ENCODE measurements around the gene NCDN. TPM values are rescaled to one million over a fixed set of nuclear protein-coding genes. Genes with fewer than 3 reads are reported as not detected.
"Not testable (repeated sequence)": the region's sequence is repeated elsewhere in the genome, so short reads cannot be mapped to it uniquely, and the experiment has no call there.

The NCDN gene
- polyA plus RNA-seq, 4 donors: 14.1 to 23.2 (median 17.6) TPM

- DNase-seq (ENCODE audit: low read depth in 4 of 4, low spot score in 3 of 4): no peak
Measured at GRCh38 chr1:35568975-35569395, 11.4 kb downstream of the NCDN start.

DNA sequence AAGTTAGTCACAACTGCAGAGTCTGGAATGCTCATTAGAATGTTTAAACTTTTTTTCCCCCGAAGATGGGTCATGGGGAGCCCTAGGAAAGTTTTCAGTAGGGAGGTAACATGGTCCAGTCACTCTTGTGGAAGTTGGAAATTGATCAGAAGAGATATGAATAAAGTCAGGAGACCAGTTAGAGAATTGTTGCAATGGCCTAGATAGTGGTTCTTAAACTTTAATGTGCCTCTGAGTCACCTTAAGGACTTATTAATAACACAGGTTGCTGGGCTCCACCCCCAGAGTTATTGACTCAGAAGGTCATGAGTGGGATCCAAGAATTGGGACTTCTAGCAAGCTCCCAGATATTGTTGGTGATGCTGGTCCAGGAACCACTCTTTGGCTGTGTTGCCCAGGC is 12.3 kb downstream of the NCDN start:
- no peak for DNase-seq (ENCODE audit: low read depth in 4 of 4, low spot score in 3 of 4)

DNA sequence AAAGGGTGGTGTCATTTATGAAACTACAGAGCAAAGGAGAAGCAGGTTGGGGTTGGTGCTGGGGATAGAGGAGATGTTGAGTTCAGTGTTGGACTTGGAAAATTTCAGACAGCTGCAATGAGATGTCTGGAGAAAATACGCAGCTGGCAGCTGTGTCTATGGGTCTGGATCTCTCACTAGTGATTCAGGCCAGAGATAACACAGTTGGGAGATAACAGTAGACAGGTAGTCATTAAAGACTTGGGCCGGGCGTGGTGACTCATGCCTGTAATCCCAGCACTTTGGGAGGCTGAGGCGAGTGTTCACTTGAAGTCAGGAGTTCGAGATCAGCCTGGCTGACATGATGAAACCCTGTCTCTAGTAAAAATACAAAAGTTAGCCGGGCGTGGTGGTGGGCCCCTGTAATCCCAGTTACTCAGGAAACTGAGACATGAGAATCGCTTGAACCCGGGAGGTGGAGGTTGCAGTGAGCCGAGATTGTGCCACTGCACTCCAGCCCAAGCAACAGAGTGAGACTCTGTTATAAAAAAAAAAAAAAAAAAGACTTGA is 13.1 kb downstream of the NCDN start:
- DNase-seq (ENCODE audit: low read depth in 4 of 4, low spot score in 3 of 4): no peak

DNA sequence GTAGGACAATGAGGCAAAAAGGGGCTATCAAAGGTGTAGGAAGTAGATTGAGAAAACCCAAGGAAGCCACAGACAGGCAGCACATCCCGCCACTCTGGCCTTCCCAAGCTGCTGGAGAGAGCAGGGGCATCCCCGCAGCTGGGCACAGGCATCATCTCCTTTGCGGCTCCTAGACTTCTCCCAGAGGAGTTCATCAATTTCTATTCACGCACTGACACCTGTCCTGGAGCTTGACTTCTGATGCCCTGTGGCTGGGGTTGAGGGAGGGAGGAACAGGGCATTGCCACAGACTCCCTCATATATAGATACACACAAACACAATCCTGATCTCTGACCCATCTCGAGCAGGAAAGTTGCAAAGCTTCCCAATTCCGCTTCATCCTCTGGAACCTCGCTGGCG is 13.7 kb downstream of the NCDN start:
- no peak for DNase-seq (ENCODE audit: low read depth in 4 of 4, low spot score in 3 of 4)

DNA sequence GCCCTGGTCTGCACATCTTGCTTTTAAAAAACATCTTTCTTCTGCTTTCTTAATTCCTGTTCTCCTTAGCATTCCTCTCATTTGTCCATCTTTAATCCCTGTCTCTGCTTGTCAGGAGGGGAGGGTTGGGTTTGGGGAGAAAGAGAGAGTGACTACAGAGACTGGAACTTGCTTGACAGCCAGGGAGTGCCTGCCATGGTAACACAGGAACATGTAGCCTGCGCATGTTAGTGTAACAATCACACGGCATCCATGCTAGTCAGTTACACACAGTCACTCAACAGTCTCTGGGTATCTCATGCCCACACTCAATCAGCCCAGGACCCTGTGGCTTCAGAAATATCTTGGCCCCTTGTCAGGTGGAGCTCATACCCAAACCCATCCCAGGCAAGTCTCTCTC is 14.7 kb downstream of the NCDN start:
- no peak for DNase-seq (ENCODE audit: low read depth in 4 of 4, low spot score in 3 of 4)

DNA sequence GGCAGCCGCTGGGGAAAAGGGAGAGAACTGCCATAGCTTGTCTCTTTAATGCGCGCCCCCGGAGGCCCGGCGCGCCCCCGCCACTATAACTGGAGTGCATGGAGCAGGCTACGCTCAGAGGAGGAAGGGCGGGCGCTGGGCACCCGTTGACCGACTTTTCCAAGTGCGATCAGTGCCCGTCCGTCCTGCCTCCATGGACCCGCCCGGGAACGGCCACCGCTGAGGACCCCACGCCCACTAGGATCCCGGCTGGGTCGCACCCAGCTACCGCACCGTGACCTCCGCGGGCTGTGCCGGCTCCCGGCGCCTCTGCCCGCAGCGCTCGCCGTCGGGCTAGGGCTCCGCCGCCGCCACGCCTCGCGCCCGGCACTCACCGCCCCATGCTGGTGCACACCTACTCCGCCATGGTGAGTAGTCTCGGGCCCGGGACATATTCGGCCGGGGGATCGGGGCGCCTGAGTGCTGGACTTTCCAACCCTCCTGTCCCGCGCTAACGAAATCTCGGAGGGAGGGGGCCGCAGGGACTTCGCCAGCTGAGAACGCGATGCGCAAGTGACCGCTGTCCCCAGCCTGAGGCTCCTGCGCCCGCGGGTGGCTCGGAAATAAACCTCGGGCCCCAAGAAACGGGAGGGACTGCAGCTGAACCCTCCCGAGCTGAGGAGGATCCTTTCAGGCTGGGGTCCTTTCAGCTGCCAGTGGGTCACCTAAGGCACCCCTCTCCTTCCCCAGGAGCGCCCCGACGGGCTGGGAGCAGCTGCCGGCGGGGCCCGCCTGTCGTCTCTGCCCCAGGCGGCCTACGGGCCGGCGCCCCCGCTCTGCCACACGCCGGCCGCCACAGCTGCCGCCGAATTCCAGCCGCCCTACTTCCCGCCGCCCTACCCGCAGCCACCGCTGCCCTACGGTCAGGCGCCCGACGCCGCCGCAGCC is 15.9 kb downstream of the NCDN start, which contains the start of gene TFAP2E:
TSS of gene TFAP2E (plus strand) at position 117 of the 927 bp plus-strand sequence. CDS start at position 381, 264 bp downstream.
- no peak for DNase-seq (ENCODE audit: low read depth in 4 of 4, low spot score in 3 of 4)

DNA sequence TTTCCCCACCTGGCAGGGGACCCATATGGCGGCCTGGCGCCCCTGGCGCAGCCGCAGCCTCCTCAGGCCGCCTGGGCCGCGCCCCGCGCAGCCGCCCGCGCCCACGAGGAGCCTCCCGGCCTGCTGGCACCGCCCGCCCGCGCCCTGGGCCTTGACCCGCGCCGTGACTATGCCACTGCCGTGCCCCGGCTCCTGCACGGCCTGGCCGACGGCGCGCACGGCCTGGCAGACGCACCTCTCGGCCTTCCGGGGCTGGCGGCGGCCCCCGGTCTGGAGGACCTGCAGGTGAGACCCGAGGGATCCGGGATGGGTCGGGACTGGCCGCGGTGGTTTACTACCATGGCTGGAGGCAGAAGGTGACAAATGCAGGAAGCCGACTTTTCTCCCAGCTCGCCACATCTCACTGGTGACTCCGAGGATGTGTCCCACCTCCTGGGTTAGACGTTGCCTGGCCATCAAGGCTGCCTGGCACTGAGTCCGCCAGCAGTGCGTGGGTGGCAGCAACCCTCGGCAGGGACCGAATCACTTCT is 16.6 kb downstream of the NCDN start:
- DNase-seq (ENCODE audit: low read depth in 4 of 4, low spot score in 3 of 4): no peak

DNA sequence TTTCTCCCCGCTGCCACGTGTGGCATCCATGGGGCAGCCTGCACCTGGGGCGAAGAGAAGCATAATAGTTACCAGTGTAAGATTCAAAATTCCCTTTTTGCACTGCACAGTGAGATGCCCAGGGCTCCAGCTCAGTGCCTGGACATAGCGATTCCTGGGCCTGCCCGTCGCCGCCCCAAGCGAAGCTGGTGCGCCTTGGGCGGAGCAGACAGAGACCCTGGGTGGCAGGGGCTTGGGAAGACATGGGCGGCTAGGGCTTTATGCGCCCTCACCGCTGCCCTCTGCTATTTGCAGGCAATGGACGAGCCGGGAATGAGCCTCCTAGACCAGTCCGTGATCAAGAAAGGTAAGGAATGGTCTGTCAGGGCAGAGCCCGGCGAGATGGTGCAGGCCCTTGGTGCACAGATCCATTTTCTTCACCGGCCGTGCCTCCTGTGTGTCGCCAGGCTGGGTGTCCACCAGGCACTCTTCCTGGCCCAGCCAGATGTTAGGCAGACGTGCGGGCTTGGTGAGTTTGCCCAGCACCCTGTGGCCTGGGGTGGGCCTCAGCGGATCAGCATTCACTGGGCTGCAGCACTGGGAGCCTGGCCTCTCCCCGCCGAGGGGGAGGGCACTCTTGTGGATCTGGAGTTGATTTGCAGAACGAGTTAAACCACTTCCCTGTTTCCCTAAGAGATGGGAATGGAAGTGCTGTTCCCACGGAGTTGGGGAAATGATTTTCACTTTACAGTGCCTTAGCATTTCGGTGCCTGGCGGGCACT is 17.2 kb downstream of the NCDN start:
- no peak for DNase-seq (ENCODE audit: low read depth in 4 of 4, low spot score in 3 of 4)

- no peak for DNase-seq (ENCODE audit: low read depth in 4 of 4, low spot score in 3 of 4)
Measured at GRCh38 chr1:35575416-35575958, 17.9 kb downstream of the NCDN start.

GRCh38 chr1:35576061-35576765 is 18.6 kb downstream of the NCDN start:
- DNase-seq (ENCODE audit: low read depth in 4 of 4, low spot score in 3 of 4): no peak

GRCh38 chr1:35576766-35577070 is 19.1 kb downstream of the NCDN start:
- not testable (repeated sequence) for DNase-seq (ENCODE audit: low read depth in 4 of 4, low spot score in 3 of 4)

DNA sequence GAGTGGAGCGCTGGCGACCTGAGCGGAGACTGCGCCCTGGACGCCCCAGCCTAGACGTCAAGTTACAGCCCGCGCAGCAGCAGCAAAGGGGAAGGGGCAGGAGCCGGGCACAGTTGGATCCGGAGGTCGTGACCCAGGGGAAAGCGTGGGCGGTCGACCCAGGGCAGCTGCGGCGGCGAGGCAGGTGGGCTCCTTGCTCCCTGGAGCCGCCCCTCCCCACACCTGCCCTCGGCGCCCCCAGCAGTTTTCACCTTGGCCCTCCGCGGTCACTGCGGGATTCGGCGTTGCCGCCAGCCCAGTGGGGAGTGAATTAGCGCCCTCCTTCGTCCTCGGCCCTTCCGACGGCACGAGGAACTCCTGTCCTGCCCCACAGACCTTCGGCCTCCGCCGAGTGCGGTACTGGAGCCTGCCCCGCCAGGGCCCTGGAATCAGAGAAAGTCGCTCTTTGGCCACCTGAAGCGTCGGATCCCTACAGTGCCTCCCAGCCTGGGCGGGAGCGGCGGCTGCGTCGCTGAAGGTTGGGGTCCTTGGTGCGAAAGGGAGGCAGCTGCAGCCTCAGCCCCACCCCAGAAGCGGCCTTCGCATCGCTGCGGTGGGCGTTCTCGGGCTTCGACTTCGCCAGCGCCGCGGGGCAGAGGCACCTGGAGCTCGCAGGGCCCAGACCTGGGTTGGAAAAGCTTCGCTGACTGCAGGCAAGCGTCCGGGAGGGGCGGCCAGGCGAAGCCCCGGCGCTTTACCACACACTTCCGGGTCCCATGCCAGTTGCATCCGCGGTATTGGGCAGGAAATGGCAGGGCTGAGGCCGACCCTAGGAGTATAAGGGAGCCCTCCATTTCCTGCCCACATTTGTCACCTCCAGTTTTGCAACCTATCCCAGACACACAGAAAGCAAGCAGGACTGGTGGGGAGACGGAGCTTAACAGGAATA is 19.7 kb downstream of the NCDN start:
- no peak for DNase-seq (ENCODE audit: low read depth in 4 of 4, low spot score in 3 of 4)

DNA sequence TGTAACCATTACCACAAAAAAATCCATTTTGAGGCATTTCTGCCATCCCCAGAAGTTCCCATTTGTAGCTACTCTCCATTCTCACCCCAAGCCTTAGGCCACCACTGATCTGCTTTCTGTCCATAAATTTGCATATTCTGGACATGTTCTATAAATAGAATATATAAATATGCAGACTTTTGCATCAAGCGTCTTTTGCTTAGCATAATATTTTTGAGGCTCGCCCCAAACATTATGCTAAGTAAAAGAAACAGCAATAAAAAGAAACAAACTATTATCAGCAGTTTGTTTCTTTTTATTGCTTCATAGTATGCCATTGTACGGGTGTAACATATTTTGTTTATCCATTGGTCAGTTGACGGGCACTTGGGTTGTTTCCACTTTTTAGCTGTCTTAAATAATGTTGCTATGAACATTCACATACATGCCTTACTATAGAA is 23.4 kb downstream of the NCDN start:
- no peak for DNase-seq (ENCODE audit: low read depth in 4 of 4, low spot score in 3 of 4)

- not testable (repeated sequence) for DNase-seq (ENCODE audit: low read depth in 4 of 4, low spot score in 3 of 4)
Measured at GRCh38 chr1:35581621-35582020, 24.0 kb downstream of the NCDN start.

DNA sequence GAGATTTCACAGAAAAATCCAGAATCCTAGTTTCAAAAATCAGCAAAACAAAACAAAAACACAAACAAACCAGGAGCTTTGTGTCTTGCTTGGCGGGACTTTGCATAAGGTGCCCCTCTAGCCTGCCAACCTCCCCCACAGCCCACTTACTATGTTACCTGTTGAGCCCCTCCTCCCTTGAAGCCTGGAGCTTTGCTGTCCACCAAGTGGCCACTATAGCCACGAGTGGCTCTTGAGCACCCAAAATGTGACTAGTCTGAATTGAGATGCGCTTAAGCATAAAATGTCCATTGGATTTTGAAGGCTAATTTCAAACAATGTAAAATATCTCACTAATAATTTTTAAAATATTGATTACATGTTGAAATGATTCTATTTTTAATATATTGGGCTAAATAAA is 27.7 kb downstream of the NCDN start:
- DNase-seq (ENCODE audit: low read depth in 4 of 4, low spot score in 3 of 4): no peak

DNA sequence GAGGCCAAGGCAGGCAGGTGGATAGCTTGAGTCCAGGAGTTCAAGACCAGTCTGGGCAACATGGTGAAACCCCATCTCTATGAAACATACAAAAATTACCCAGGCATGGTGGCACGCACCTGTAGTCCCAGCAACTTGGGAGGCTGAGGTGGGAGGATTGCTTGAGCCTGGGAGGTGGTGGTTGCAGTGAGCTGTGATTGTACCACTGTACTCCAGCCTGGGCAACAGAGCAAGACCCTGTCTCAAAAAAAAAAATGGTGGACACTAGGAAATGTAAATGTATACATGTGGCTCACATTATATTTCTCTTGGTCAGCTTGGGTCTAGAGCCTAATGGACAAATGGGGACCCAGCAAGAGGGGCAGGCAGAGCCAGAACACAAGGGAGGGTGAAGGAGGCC is 28.2 kb downstream of the NCDN start:
- DNase-seq (ENCODE audit: low read depth in 4 of 4, low spot score in 3 of 4): not testable (repeated sequence)

GRCh38 chr1:35586808-35587207 is 29.2 kb downstream of the NCDN start:
- no peak for DNase-seq (ENCODE audit: low read depth in 4 of 4, low spot score in 3 of 4)

- no peak for DNase-seq (ENCODE audit: low read depth in 4 of 4, low spot score in 3 of 4)
Measured at GRCh38 chr1:35587736-35588135, 30.1 kb downstream of the NCDN start.

DNA sequence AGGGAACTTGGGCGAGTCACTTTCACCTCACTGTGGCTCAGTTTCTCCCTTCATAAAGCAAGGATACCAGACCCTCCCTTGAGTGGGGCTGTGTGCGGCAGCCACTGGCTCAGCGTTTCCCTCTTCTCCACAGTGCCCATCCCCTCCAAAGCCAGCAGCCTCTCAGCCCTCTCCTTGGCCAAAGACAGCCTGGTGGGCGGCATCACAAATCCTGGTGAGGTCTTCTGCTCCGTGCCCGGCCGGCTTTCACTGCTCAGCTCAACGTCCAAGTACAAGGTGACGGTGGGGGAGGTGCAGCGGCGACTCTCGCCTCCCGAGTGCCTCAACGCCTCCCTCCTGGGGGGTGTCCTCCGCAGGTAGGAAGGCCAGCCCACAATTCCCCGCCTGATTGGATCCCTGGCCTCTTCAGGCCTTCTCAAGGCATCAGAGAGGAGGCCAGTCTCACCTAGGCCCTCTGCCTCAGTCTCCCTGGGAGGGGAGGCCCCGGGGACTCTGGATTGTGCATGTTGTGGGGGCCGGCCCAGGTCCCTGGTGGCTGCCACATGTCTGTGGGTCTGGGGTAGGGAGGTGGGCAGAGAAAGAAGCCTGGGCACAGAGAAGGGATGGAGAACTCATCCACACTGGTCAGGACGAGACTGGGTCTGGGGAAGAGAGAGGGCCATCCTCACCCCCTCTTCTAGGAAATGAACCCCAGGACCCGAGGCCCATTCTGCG is 30.8 kb downstream of the NCDN start:
- DNase-seq (ENCODE audit: low read depth in 4 of 4, low spot score in 3 of 4): no peak

All from left renal pelvis (tissue), 4 donors.